ENCODE data around the gene C20orf144. TPM values are rescaled to one million over a fixed set of nuclear protein-coding genes. Genes with fewer than 3 reads are reported as not detected.

The C20orf144 gene
- total and polyA plus RNA-seq, 9 of the 15 experiments (the other 6 are each of a cell fraction or from before 2014, with no cell fraction given) = 0.04 to 0.23 (median 0.11) TPM; not detected in 2

GRCh38 chr20:33626190-33626589 lies 35.9 kb upstream of the C20orf144 start (continued):
- TF ChIP-seq HNRNPLL (IDR thresholded peaks at IDR 0.05; ENCODE audit: low read depth, low read length, poor library complexity, severe bottlenecking) = no peak
- TF ChIP-seq SMAD3 (CRISPR knock-in tag; conservative IDR thresholded peaks at IDR 0.05) = no peak
- TF ChIP-seq BRD9 (IDR thresholded peaks at IDR 0.05; ENCODE audit: low read depth, partially characterized antibody) = no peak
- TF ChIP-seq SRSF7 (optimal IDR thresholded peaks at IDR 0.05; ENCODE audit: low read depth, low read length) = no peak
- TF ChIP-seq RBM25 (IDR thresholded peaks at IDR 0.05; ENCODE audit: low read depth, low read length, severe bottlenecking) = peak; percentile 80
- no peak for TF ChIP-seq KLF13 (tag; IDR thresholded peaks at IDR 0.05; ENCODE audit: borderline replicate concordance, low read depth)
- no peak for TF ChIP-seq TEAD1 (CRISPR knock-in tag; IDR thresholded peaks at IDR 0.05)

GRCh38 chr20:33627577-33628216 lies 34.4 kb upstream of the C20orf144 start:
- peaks cover 5 to 10% of the 10 kb centered on the region in 2 experiments; a peak in 3 of 5 replicates for H3K4me1 ChIP-seq (replicated peaks in 1 of 2; ENCODE audit: control insufficient read depth in 2 of 2, insufficient read depth in 2 of 2, low read length in 2 of 2)
- TF ChIP-seq NCOA2 (IDR thresholded peaks at IDR 0.05; ENCODE audit: partially characterized antibody in 2 of 2) (no peak), ZFP36 (IDR thresholded peaks at IDR 0.05; ENCODE audit: low read depth, low read length, partially characterized antibody) (peak; percentile 60), RBM25 (IDR thresholded peaks at IDR 0.05; ENCODE audit: low read depth, low read length, severe bottlenecking) (peak; percentile 84)
- CTCF ChIA-PET (ENCODE audit: low intra/inter-chr PET ratio) = no interaction called here
- POLR2A ChIA-PET = interaction anchor here (0.6 kb wide), 1 partner anchor 96 kb away, joined by 3 read pairs; no protein-coding TSS in a partner anchor
- H3K9me1 ChIP-seq (ENCODE audit: control insufficient read depth, insufficient read depth, low read length) = no peaks in the 10 kb centered on the region
- BruUV-seq (replicated peaks) = no TSS peak
- intact Hi-C loops (cut with micrococcal nuclease) = no loop called here
- in situ Hi-C loops (cut with MboI) = no loop called here
- FAIRE-seq = no peak
- no peak overlapping the region for H3K9ac ChIP-seq (ENCODE audit: insufficient read depth in 1 of 2, low read depth in 2 of 2, low read length in 2 of 2)
- no peaks in the 10 kb centered on the region for H4K20me1 ChIP-seq (replicated peaks; ENCODE audit: control insufficient read depth, insufficient read depth, low read length)
- WGBS (ENCODE audit: insufficient coverage, low coverage, missing lambda C conversion rate) = 74% methylated on average over 4 of the region's 4 CpGs
- no peak overlapping the region for H3K4me2 ChIP-seq (ENCODE audit: insufficient read depth, low read length)
- H3K27me3 ChIP-seq (ENCODE audit: control insufficient read depth in 2 of 2, insufficient read depth in 2 of 2, low read length in 2 of 2) = no peaks in the 10 kb centered on the region
- no peaks in the 10 kb centered on the region for H3K79me2 ChIP-seq (ENCODE audit: control insufficient read depth, insufficient read depth, low read length)
- H2AFZ ChIP-seq (ENCODE audit: low read depth, low read length) = no peak overlapping the region
- no peak overlapping the region for H3K4me3 ChIP-seq
- no peak for DNase-seq (ENCODE audit: extremely low read depth in 1 of 4, low spot score in 3 of 4)
- ATAC-seq = no peak
- H3K27ac ChIP-seq (ENCODE audit: extremely low read depth, low read depth, low read length) = no peak overlapping the region
- H3K36me3 ChIP-seq (ENCODE audit: control insufficient read depth, insufficient read depth, low read length) = peaks cover 44% of the 10 kb centered on the region; the same call in 2 of the 3 replicates
- no peaks in the 10 kb centered on the region for H3K9me3 ChIP-seq (replicated peaks; ENCODE audit: control insufficient read depth, insufficient read depth, low read depth, low read length)

Data from K562 (cell line).